SK-N-MC (cell line): ENCODE results near the gene SYNJ2.

Experiments
- EZH2 ChIP-seq: fragments of 200-600 bp; sonication (generic); IDR thresholded peaks from one replicate; pipeline ENCODE4 v1.6.1; 2017; ENCODE audit warnings: antibody characterized with exemption
- FOXP2 ChIP-seq: optimal IDR thresholded peaks from 2 replicates; pipeline ENCODE3; 2011; ENCODE audit warnings: mild to moderate bottlenecking, moderate library complexity; ENCODE audit not compliant: insufficient read depth; ENCODE audit errors: extremely low read length, control extremely low read depth
- POLR2AphosphoS5 ChIP-seq: IDR thresholded peaks from 2 replicates; pipeline ENCODE4 v1.6.1; 2012; ENCODE audit warnings: mild to moderate bottlenecking, low read depth, low read length, borderline replicate concordance

DNA sequence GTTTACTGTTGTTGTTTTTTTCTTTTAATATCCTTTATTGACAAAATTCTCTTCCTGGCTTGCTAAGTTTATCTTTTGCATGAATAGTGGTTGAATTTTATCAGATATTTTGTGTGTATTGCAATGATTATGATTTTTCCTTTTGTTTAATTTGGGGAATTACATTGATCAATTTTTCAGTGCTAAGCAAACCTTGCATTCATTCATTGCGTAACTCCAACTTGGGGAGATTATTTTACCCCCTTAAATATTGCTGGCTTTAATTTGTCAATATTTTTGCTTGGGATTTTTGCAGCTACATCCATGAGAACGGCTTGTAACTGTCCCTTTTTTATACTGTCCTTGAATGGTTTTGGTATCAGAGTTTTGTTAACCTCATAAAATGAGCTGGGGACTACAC, 123.0 kb downstream of the SYNJ2 start:
- TF ChIP-seq POLR2AphosphoS5 (no peak), FOXP2 (no peak), EZH2 (no peak)
